CD4-positive, alpha-beta T cell treated with Interleukin-6 at 100 ng/mL for 8 hours (primary cell): ENCODE measurements around the gene INO80.

Experiments used
- DNase-seq: peaks from one replicate; pipeline ENCODE4 v3.0.0-alpha.2; 2020; ENCODE audit warnings: mixed read lengths, low spot score

Gene INO80

GRCh38 chr15:41047474-41047873 is 68.6 kb downstream of the INO80 start:
- DNase-seq, result no peak

- no peak for DNase-seq
These were observed 72.7 kb downstream of the INO80 start for GRCh38 chr15:41043276-41043951.

- DNase-seq, result no peak
These were observed 73.2 kb downstream of the INO80 start for GRCh38 chr15:41042851-41043250.

GRCh38 chr15:41039121-41039520 is 77.0 kb downstream of the INO80 start:
- DNase-seq, result no peak

GRCh38 chr15:41032079-41032328 is 84.1 kb downstream of the INO80 start:
- DNase-seq, result no peak

- DNase-seq, result no peak
These were observed 84.6 kb downstream of the INO80 start for GRCh38 chr15:41031232-41032078.

GRCh38 chr15:41028853-41029252 is 87.2 kb downstream of the INO80 start:
- DNase-seq, result no peak

- no peak for DNase-seq
These were observed 90.7 kb downstream of the INO80 start for GRCh38 chr15:41025393-41025792.

- no peak for DNase-seq
These were observed 91.2 kb downstream of the INO80 start for GRCh38 chr15:41024885-41025284.

GRCh38 chr15:41024131-41024530 is 91.9 kb downstream of the INO80 start:
- DNase-seq, result no peak

- DNase-seq, result peak; percentile 21
These were observed 93.5 kb downstream of the INO80 start for GRCh38 chr15:41022487-41023090.

GRCh38 chr15:41020829-41021228 is 95.3 kb downstream of the INO80 start:
- no peak for DNase-seq

- no peak for DNase-seq
These were observed 95.8 kb downstream of the INO80 start for GRCh38 chr15:41020311-41020710.

GRCh38 chr15:41019174-41019573 is 96.9 kb downstream of the INO80 start:
- DNase-seq, result no peak

GRCh38 chr15:41018534-41018933 is 97.5 kb downstream of the INO80 start:
- DNase-seq, result no peak

- DNase-seq, result no peak
These were observed 98.9 kb downstream of the INO80 start for GRCh38 chr15:41017066-41017735.

- no peak for DNase-seq
These were observed 102.2 kb downstream of the INO80 start for GRCh38 chr15:41013691-41014414.

- no peak for DNase-seq
These were observed 104.8 kb downstream of the INO80 start for GRCh38 chr15:41011055-41011815.

GRCh38 chr15:41010345-41010744 is 105.7 kb downstream of the INO80 start:
- no peak for DNase-seq

GRCh38 chr15:41006479-41006878 is 109.6 kb downstream of the INO80 start:
- DNase-seq, result no peak

GRCh38 chr15:41004490-41004889 is 111.6 kb downstream of the INO80 start:
- DNase-seq, result no peak
